HTR-8/SVneo (cell line): ENCODE measurements around the gene SELENON.
A peak's percentile ranks its signal among the peaks of the same experiment; 100 is the strongest.

Source experiments
- DNase-seq: peaks from one replicate; pipeline ENCODE4 v3.0.0; 2011; ENCODE audit warnings: low spot score, mixed read lengths; ENCODE audit not compliant: insufficient read length
- FAIRE-seq: peaks from 2 replicates; lab custom pipeline; 2011; peaks lifted over from hg19 to GRCh38; lab: Jason Lieb, UNC

Gene SELENON

DNA sequence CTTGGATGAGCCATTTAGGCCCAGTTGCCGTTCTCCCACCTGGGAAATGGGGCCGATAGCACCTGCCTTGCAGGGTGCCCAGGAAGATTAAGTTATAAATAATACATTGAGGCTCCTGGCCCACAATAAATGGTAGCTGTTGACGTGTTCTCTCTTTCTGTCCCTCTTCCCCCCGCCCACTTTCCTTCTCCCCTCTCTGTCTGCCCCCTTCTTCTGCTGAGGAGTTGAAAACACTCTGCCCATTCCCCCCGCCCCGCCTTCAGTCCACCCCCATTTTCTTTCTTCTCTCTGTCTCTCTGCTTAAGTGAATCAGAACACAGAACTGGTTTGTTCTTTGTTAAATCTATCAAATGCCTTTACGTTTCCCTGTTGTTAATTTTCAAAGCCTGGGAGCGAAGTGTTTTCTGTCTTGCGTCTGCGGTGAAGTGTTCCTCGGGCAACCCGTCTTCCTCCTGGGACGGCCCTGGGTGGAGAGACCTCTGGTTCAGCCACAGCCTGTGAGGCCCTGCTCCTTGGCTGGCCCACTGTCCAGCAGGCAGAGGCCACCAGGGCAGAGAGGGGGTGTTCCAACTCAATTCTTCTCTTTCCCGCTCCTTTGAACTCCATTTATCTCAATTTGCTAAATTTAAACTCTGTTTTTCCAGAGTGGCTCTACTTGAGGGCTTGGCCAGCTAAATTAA, 29.3 kb upstream of the SELENON start:
- no peak for DNase-seq
- FAIRE-seq, result no peak

DNA sequence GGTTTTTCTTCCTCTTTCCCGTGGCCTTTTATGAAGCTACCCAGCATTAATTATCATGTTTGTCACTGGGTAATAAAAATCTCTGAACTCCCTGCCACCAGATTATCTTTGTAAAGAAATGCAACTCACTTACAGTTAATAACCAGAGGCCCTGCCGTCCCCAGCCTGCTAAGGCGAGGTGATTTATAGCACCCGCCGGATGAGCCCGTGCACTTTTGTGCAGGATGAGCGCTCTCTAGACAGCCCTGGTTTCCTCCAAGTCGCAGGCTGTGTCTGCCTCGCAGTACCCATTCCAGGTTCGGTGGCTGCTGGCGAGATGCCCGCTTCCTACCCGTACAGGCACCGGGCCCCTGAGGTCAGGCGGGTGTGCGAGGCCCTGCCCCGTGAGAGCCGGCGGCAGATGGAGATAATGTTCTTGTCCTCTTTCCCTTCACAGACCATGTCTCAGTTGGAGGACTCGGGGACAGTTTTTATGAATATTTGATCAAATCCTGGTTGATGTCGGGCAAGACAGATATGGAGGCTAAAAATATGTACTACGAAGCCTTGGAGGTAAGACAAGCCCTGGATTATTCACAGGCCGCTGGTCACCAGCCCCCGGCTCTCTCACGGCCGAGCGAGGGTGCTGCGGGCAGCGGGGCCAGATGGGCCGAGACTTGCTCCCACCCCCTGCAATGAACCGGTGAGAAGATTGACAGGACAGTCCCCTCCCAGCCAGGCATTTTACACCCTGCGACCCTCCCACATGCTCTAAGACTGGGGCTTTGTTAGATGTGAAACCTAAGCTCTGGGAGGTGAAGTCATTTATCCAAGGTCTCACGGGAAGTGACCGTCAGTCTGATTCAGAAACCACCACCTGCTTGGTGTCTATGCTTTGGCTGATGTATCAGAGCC, 28.5 kb upstream of the SELENON start:
- FAIRE-seq, result no peak
- peak; percentile 35 for DNase-seq

DNA sequence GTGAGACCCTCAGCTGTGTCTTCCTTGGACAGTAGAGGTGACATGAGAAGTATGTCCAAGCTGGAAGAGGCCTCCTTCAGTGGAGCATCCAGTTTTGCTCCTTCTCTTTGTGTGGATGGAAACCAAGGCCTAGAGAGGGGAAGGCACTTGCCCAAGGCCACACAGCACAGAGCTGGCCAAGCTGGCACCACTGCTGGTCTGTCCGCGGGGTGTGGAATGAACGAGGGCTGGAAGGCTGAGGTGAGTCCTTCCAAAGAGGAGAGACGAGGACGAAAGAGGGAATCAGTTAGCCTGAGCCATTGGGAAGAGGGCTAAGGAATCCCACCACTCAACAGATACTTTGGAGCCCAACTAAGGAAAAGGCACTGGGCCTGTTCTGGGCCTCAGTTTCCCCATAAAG, 27.8 kb upstream of the SELENON start:
- FAIRE-seq, result no peak

DNA sequence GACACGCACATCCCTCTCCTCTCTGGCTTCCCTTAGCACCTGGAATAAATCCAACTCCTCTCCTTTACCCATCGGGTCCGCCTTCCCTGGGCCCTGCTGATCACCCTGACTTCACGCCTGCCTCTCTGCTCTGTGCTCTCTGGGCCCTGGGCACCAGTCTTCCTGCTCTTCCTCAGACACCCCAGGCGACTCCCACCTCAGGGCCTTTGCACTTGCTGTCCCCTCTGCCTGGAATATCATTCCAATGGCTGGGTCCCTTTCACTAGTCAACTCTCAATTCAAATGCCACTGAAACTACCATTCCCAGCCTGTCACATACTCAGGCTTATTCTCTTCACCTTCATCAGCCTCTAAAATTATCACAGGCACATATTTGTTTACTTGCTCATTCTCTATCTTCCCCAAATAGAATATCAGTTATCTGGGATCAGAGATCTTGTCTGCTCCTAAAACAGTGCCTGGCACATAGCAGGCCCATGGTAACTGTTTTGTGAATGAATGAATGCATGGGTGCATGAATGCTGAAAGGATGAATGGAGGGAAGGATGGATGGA, 27.2 kb upstream of the SELENON start:
- no peak for DNase-seq
- no peak for FAIRE-seq

More for the DNA sequence above, 27.8 kb upstream of the SELENON start:
- no peak for DNase-seq

DNA sequence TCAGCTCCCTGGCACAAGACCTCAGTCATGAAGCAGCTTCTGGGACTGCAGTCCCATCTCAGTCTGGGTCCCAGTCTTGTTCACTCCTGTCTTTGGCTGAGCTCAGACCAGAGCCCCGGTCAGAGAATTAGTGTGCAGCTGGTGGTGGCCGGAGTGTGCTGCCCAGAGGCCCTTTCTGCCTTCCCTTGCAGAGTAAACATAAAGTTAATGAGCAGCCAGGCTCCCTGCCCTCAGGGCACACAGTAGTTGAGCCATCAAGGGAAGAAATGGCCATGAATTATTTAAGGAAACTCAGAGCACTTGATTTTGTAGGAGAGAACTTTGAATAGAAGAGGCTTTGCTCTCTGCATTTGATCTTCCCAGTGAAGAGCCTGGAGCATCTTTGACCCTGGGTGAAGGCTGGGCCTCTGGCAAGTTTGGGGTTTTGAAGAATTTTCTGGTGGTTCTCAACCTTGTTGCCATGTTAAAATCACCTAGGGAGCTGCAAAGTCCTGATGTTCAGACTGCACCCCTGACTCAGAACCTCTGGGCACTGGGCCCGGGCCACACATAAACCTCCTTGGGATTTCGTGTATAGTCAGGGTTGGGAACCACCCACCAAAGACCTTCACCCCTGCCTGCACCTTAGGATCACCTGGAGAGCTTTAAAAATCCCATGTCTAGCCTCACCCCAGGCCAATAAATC, 26.4 kb upstream of the SELENON start:
- no peak for FAIRE-seq
- DNase-seq, result peak; percentile 40

DNA sequence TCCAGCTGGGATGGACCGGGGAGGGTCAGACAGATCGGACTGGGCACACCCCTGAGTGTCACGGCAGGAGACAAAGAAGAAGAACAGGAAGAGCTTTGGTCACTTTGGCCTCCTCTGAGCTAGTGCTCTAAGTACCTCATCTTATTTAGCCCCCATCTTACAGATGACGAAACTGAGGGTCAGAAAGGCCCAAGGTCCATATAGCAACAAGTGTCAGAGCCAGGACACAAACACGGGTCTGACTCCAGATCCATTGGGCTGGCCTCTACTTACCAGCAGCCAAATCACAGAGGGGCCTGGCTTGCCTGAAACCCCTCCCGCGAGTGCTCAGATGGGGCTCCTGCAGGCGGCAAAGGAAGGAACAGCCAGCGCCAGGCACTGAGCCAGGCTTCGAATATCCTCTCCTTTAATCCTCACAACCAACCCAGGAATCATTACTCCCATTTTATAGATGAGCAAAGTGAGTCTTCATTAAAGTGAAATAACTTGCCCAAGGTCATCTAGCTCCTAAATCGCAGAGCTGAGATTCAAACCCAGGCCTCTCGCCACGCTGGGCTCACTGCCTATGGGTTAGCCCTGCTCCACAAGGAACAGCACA, 25.7 kb upstream of the SELENON start:
- no peak for DNase-seq

DNA sequence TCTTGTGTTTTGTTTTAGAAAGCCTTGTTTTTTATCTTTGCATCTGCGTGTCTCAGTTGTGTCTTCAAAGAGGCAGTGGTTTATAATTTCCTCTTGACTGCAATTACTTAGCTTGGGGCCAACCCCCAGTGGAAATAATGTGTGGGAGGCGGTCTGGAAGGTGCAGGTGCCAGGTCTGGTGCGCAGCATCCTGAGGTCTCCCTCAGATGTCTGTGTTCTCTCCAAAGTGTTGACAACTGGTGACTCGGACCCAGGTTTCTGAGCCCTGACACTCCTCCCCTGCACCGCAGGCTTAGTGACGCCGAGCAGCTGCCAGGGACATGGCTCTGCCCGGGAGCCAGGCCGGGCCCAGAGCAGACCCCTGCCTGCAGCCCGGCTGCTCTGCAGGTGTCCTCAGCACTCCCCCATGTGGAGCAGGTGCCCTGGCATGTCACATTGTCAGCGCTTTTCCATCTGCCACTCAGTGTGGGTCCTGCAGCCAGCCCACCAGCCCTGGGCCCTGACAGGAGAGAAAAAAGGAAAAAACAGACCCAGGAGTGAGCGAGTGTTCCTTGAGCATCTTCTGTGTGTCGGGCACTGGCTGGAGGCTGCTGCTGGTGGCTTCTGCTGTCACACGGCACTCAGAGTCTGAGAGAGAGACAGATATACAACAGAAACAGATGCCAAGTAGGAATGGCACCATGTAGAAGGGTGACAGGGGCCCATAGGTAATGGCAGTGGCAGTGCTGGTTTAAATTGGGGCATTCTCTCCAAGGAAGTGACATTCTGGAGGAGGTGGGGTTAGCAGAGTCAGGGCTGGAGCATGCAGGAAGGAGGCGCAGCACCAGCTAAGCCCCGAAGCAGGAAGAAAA, 24.8 kb upstream of the SELENON start:
- no peak for DNase-seq
- FAIRE-seq, result no peak

More for the DNA sequence above, 25.7 kb upstream of the SELENON start:
- no peak for FAIRE-seq

DNA sequence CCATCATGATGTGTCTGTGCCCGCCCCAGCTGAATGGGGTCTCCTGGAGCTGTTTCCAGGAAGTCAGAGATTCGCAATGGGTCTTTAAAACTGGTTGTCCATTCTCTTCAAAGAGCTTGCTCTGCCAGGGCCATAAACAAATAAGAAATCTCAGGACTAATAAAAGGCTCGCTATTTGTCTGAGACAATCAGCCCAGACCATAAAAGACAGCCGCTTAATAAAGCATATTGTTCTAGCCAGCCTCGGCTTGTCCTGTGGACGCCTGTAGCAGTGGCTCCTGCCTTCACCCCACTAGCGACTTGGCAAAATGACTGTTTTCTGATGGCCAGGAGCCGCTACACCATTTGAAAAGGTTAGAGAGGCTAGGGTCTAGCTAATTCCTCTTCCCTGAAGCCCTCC, 20.6 kb upstream of the SELENON start:
- no peak for DNase-seq
- FAIRE-seq, result no peak

DNA sequence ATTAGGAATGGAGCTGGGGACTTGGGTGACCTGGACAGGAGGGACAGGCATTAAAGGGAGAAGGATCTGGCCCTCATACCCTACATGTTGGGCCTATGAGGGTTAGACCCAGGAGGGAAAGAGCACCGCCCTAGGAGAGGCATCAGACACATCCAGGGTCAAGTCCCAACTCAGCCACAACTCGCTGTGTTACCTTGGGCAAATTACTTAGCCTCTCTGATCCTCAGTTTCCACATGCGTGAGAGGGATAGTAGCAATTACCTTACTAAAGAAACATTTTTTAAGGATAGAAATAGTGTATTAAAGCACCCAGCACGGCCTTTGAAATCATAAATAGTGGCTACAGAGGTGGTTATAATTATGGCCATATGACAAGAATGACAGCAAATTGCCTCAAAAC, 20.1 kb upstream of the SELENON start:
- no peak for FAIRE-seq
- no peak for DNase-seq

DNA sequence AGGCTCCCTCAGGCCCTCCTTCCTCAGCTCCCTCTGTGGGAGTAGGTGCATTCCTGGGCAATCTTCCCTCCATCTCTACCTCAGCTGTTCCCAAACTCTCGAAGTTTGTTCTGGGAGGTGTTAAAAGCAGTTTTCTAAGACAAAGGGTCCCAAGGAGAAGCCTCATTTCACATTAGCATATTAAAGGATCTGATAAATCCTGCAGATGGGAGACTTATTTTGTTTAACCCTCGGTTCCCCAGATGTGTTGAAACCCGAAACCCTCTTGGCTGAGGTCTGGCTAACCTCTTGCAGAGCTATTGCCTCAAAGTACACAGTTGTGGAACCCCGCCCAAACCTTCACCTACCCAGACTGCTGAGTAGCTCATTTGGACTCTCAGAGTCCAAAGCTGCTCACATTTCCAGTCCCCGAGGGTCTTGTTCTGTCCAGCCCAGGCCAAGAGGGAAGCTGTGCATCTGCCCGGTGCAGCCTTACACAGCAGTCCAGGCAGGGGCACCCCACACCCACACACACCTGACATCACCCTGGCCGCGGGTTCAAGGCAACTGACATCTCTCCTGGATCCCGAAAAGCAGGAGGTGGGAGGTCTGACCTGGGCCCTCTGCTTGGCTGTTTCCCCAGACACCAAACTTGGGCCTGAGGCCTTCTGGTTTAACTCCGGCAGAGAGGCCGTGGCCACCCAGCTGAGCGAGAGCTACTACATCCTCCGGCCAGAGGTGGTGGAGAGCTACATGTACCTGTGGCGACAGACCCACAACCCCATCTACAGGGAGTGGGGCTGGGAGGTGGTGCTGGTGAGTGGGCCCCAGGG, 19.5 kb upstream of the SELENON start:
- FAIRE-seq, result no peak
- no peak for DNase-seq

DNA sequence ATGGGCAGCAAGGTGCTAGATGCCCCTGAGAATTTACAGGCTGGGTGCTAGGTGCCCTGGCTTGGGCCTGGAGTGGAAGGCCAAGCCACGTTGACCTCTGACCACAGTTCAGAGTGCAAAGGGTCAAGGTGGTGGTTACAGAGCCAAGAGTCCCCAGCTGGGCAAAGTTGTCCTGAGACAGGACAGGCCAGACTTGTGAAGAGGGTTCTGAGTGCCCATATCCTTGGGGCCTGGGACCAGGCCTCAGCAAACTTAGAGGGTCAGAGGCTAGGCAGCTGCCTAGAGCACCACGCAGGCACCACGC, 18.9 kb upstream of the SELENON start:
- no peak for FAIRE-seq

DNA sequence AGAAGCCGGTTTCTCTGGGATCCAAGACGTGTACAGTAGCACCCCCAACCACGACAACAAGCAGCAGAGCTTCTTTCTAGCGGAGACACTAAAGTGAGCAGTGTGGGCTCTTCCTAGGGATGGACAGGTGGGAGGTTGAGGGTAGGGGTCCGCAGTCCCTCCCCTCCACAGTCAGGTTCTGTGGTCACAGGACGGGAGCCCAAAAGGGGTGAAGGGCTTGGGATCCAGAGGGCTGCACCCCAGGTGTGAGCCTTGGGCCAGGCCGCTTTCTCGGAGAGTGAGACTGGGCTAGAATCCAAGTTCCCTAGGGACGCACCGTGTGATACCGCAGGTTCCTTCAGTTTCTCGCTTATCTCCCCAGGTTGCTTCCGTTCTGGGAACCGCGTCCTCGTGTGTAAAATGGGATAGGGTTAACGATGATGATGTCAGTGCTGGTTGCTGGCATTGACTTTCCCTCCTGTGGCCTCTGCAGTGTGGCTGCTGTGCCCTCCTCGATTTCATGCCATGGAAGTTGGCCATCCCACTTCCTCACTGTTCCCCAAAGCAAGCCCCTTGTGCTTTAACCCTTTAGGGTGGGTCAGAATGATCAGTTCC, 17.3 kb upstream of the SELENON start:
- FAIRE-seq, result no peak
- no peak for DNase-seq

More for the DNA sequence above, 18.9 kb upstream of the SELENON start:
- DNase-seq, result no peak

DNA sequence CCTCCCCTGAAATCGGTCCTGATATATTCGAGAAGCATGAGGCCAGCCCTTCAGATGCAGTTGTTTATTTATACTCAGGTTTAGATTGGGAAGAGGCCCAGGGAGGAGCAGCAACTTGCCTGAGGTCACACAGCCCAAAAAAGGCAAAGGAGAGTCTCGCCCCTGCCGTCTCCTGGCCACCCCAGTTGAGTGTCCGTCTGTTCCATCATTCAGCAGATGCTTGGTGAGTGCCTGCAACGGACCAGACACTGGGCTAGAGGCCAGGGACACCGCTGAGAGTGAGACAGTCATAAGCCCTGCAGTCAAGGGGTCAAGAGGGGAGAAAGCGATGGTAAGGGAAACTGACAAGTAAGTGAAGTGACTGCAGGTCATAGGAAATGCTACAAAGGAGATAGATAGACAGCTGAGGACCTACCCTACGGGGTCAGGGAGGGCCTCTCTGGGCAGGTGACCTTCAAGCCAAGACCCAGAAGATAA, 15.4 kb upstream of the SELENON start:
- FAIRE-seq (no peak), DNase-seq (no peak)

DNA sequence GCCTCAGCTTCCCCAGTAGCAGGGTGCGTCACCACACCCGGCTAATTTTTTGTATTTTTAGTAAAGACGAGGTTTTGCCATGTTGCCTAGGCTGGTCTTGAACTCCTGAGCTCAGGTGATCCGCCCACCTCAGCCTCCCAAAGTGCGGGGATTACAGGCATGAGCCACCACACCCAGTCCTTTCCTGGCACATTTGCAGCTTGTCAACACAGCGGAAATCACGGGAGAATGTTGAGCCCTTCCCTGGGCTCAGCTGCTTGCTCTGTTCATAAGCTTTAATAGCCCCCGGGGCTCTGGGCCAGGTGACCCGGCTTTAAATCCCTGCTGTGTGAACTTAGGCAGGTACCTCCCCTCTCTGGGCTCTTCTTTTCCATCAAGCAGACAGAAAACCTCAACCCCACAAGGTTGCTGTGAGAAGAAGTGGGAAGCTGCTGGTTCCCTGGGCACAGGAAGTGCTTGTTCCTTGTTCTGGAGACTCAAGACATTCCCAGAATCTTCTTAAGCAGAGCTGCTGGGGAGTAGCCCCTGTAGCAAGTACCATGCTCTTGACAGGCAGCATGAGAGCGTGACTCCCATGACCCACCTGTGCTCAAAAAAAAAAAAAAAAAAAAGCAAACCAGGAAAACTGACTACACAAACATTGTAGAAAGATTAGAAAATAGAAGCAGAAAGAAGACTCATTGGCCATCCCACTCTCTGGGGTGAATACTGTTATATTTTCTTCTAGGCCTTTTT, 14.5 kb upstream of the SELENON start:
- FAIRE-seq, result no peak
- no peak for DNase-seq

DNA sequence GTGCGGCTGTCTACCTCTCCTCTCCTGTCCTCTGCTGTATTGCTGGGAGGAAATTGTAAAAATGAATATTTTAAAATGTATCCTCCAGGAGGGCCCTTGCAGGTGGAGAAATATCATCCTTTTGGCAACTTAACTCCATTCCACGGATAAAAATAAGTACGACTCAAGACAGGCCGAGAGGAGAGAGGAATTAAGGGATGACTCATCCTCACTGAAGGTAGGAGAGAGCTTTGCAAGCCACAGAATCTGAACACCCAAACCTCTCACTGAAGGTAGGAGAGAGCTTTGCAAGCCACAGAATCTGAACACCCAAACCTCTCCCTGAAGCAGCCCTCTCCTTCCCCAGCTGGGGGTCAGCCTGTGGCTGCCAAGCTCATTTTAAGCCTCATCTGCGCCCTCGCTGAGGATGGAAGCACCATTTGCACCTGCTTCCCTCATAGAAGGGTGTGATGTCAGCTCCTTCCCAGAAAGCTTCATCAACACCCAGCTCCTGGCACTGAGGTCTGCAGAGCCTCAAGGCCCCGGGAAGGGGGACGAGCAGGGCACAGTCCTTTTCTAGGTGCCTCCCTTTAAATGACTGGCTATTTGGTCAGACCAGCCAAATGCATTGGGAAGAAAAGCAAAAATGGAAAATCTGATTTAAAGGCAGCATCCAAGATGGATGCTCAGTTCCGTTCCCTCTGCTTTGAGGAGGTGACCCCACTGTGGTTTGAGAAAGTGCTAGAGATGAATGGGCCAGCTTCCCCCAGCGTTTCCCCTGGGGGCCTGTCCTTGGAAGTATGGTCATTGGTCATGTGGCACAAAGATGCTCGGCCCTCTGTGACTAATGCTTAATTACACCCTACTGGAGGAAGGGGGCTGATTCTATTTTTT, 12.9 kb upstream of the SELENON start:
- peak; percentile 24 for DNase-seq
- FAIRE-seq, result peak; percentile 31

DNA sequence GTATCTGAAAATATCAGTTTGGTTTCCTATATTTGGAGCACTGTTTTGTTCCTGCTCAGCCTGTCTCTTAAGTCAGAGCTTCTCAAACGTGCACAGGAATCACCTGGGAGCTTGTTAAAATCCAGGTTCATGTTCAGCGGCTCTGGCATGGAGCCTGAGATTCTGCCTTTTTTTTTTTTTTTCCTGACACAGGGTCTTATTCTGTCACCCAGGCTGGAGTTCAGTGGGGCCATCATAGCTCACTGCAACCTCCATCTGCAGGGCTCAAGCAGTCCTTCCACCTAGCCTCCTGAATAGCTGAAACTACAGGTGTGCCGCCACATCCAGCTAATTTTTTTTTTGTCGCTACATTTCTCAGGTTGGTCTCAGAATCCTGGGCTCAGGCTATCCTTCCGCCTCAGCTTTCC, 12.2 kb upstream of the SELENON start:
- no peak for DNase-seq
- FAIRE-seq, result no peak

DNA sequence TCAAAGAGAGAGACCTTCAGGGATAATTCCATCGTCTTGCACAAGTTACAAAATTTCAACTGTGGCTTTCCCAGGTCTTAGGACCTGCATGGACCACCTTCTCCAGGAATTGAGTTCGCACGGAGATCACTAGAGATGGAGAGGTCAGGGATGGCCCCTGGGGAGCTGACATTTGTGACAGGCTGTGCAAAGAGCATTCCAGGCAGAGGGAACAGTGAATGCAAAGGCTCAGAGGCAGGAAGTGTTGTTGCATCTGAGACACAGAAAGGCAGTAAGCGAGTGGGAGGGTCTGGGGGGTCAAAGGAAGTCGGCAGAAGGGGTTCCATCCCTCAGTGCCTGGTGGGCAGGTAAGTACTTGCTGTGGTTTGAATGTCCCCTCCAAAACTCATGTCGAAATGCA, 9.5 kb upstream of the SELENON start:
- DNase-seq (no peak), FAIRE-seq (no peak)
